Peyer's patch (tissue), 4 donors: ENCODE measurements around the gene LDHAL6B.

ENCODE experiments used
- CTCF ChIP-seq, 6 experiments: fragments of 450-650 bp in 4 of 6; fragments of 200-600 bp in 2 of 6; sonication (generic) in 1 of 6; IDR thresholded peaks; one replicate each; pipeline ENCODE4 v1.5.1; 2017 to 2019; ENCODE audit warnings: antibody characterized with exemption in 6 of 6, mild to moderate bottlenecking in 3 of 6, moderate library complexity in 1 of 6
- POLR2A ChIP-seq, 2 donors: fragments of 450-650 bp; IDR thresholded peaks; one replicate each; pipeline ENCODE4 v1.5.1; 2017; ENCODE audit warnings: antibody characterized with exemption in 2 of 2, mild to moderate bottlenecking in 2 of 2, moderate library complexity in 2 of 2

GRCh38 chr15:59237119-59237855 is 30.6 kb downstream of the LDHAL6B start:
- no peak for TF ChIP-seq CTCF (IDR thresholded peaks at IDR 0.05)
- no peak for TF ChIP-seq POLR2A (IDR thresholded peaks at IDR 0.05)
